ENCODE results near the gene LAMTOR4. TPM values are rescaled to one million over a fixed set of nuclear protein-coding genes. Genes with fewer than 3 reads are reported as not detected.

The LAMTOR4 gene
- total and polyA plus RNA-seq, 2 of the 13 experiments (the other 11 are each of a cell fraction or from before 2014, with no cell fraction given) = 115 to 118 TPM

GRCh38 chr7:100177045-100178001, 28.6 kb downstream of the LAMTOR4 start, which contains the start of the genes GPC2 and STAG3 (continued):
- TF ChIP-seq, protein P1, sequence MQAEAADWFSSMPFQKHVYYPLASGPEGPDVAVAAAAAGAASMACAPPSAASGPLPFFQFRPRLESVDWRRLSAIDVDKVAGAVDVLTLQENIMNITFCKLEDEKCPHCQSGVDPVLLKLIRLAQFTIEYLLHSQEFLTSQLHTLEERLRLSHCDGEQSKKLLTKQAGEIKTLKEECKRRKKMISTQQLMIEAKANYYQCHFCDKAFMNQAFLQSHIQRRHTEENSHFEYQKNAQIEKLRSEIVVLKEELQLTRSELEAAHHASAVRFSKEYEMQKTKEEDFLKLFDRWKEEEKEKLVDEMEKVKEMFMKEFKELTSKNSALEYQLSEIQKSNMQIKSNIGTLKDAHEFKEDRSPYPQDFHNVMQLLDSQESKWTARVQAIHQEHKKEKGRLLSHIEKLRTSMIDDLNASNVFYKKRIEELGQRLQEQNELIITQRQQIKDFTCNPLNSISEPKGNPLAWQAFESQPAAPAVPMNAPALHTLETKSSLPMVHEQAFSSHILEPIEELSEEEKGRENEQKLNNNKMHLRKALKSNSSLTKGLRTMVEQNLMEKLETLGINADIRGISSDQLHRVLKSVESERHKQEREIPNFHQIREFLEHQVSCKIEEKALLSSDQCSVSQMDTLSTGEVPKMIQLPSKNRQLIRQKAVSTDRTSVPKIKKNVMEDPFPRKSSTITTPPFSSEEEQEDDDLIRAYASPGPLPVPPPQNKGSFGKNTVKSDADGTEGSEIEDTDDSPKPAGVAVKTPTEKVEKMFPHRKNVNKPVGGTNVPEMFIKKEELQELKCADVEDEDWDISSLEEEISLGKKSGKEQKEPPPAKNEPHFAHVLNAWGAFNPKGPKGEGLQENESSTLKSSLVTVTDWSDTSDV (CRISPR knock-in tag; IDR thresholded peaks at IDR 0.05) = no peak
- TF ChIP-seq ZNF646 (CRISPR knock-in tag; IDR thresholded peaks at IDR 0.05) = no peak
- TF ChIP-seq ELF4 (CRISPR knock-in tag; IDR thresholded peaks at IDR 0.05; ENCODE audit: borderline replicate concordance) = no peak
- TF ChIP-seq ZBTB34 (CRISPR knock-in tag; IDR thresholded peaks at IDR 0.05) = no peak
- no peak for TF ChIP-seq MAZ (IDR thresholded peaks at IDR 0.05; ENCODE audit: borderline replicate concordance, low read depth, low read length)
- TF ChIP-seq MAZ (CRISPR knock-in tag; IDR thresholded peaks at IDR 0.05; ENCODE audit: low read depth) = no peak
- TF ChIP-seq PCBP2 (optimal IDR thresholded peaks at IDR 0.05; ENCODE audit: low read depth, low read length, poor library complexity, severe bottlenecking) = no peak
- no peak for TF ChIP-seq MAFG (CRISPR knock-in tag; IDR thresholded peaks at IDR 0.05)
- peak; percentile 77 for TF ChIP-seq NFYB (CRISPR knock-in tag; IDR thresholded peaks at IDR 0.05)
- no peak for TF ChIP-seq SOX6 (IDR thresholded peaks at IDR 0.05)
- no peak for TF ChIP-seq SOX6 (CRISPR knock-in tag; IDR thresholded peaks at IDR 0.05)
- TF ChIP-seq ZEB1 (IDR thresholded peaks at IDR 0.05; ENCODE audit: insufficient replicate concordance, low read depth) = no peak
- no peak for TF ChIP-seq ZNF713 (CRISPR knock-in tag; IDR thresholded peaks at IDR 0.05)
- TF ChIP-seq HNF4G (IDR thresholded peaks at IDR 0.05; ENCODE audit: borderline replicate concordance, low read depth, low read length) = no peak
- TF ChIP-seq HNF4G (CRISPR knock-in tag; IDR thresholded peaks at IDR 0.05; ENCODE audit: borderline replicate concordance, low read depth) = no peak
- no peak for TF ChIP-seq HNRNPL (IDR thresholded peaks at IDR 0.05; ENCODE audit: low read depth, low read length)
- TF ChIP-seq SMARCC2 (IDR thresholded peaks at IDR 0.05) = no peak
- no peak for TF ChIP-seq KDM6A (CRISPR knock-in tag; IDR thresholded peaks at IDR 0.05; ENCODE audit: low read depth)
- no peak for TF ChIP-seq HNRNPUL1 (IDR thresholded peaks at IDR 0.05; ENCODE audit: low read depth, low read length)
